Adrenal gland (tissue), 5 donors: ENCODE measurements around the gene ARHGEF7.

ENCODE experiments used
- POLR2A ChIP-seq, 2 donors: fragments of 450-650 bp; IDR thresholded peaks; one replicate each; pipeline ENCODE4 v1.6.1; 2017; ENCODE audit warnings: antibody characterized with exemption in 2 of 2, mild to moderate bottlenecking in 2 of 2, moderate library complexity in 1 of 2
- TF ChIP-seq, protein P1 (sequence below), 6 experiments: fragments of 450-650 bp in 4 of 6; fragments of 200-600 bp in 2 of 6; sonication (generic) in 1 of 6; IDR thresholded peaks; 1 replicate in 5 of 6; 2 replicates in 1 of 6; pipeline versions ENCODE4 v1.5.1 to v1.8.0; 2016 to 2021; ENCODE audit warnings: antibody characterized with exemption in 6 of 6, mild to moderate bottlenecking in 2 of 6, moderate library complexity in 1 of 6
- donor health status: DM: no; HTN: no; CAD: no.

DNA sequence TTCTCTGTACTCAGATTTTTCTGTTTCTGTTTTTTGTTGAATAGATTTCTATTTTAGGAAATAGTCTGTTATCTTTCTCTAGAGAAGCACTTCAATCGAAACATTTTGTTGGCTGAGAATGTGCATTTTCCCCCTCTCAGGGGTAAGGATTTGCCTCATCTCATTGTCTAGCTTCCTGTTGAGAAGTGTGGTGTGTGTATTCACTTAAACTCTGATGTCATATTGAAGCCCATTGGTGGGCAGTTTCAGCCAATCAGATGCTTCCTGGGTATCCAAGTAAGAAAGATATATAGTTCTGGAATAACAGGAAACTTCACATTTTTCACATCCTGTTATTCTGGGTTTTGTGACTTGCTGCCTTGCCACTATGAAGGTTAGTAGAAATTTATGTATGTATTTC, 87.6 kb downstream of the ARHGEF7 start:
- TF ChIP-seq, protein P1, sequence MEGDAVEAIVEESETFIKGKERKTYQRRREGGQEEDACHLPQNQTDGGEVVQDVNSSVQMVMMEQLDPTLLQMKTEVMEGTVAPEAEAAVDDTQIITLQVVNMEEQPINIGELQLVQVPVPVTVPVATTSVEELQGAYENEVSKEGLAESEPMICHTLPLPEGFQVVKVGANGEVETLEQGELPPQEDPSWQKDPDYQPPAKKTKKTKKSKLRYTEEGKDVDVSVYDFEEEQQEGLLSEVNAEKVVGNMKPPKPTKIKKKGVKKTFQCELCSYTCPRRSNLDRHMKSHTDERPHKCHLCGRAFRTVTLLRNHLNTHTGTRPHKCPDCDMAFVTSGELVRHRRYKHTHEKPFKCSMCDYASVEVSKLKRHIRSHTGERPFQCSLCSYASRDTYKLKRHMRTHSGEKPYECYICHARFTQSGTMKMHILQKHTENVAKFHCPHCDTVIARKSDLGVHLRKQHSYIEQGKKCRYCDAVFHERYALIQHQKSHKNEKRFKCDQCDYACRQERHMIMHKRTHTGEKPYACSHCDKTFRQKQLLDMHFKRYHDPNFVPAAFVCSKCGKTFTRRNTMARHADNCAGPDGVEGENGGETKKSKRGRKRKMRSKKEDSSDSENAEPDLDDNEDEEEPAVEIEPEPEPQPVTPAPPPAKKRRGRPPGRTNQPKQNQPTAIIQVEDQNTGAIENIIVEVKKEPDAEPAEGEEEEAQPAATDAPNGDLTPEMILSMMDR (IDR thresholded peaks at IDR 0.05): no peak
- TF ChIP-seq POLR2A (IDR thresholded peaks at IDR 0.05): no peak
